ENCODE results near the gene ARL6IP5. TPM values are rescaled to one million over a fixed set of nuclear protein-coding genes. Genes with fewer than 3 reads are reported as not detected.

The ARL6IP5 gene
- 15.5 and 16.9 TPM in 2 replicates for total RNA-seq (2021)
- long read RNA-seq, transcript ARL6IP5-201 (3 exons, 2,101 nt): major isoform, 143 of 147 reads
- long read RNA-seq, partial matches to known transcripts: 1 of 147 reads
- long read RNA-seq, other reads (novel, unspliced or antisense): 2 of 147 reads

GRCh38 chr3:69084326-69085167 lies at the start of gene ARL6IP5:
Gene ARL6IP5, plus strand, starts transcription at chr3:69084937. Its CDS starts 111 bp downstream, at chr3:69085048.
- Histone ChIP-seq H3K27ac (ENCODE audit: insufficient read length, low read depth, low read length) (no peak within 1 kb of the TSS), H4K20me1 (ENCODE audit: control insufficient read depth, insufficient read depth, insufficient read length) (no peaks in the 10 kb centered on the region), H3K9me3 (ENCODE audit: control insufficient read depth, low read depth, low read length) (no peaks in the 10 kb centered on the region), H3K23ac (ENCODE audit: insufficient read length, low read depth, low read length) (no peak within 1 kb of the TSS), H3K79me1 (ENCODE audit: insufficient read depth, low read depth, low read length, poor library complexity, severe bottlenecking) (no peaks in the 10 kb centered on the region), H2BK12ac (ENCODE audit: insufficient read length, low read depth, low read length) (no peak within 1 kb of the TSS), H3K4me2 (ENCODE audit: insufficient read depth, insufficient read length, low read length) (peak within 1 kb of the TSS; percentile 98), H2BK20ac (ENCODE audit: low read depth, low read length, poor library complexity, severe bottlenecking) (no peak within 1 kb of the TSS), H2BK15ac (ENCODE audit: low read depth, low read length) (no peak within 1 kb of the TSS), H3K14ac (ENCODE audit: insufficient read depth, low read length) (no peak within 1 kb of the TSS; the same call in 1 of the 2 replicates), H3K18ac (ENCODE audit: insufficient read length, low read depth, low read length) (no peak within 1 kb of the TSS), H3K23me2 (ENCODE audit: insufficient read length, low read depth, low read length, poor library complexity, severe bottlenecking) (peaks cover 7% of the 10 kb centered on the region), H4K8ac (replicated peaks; ENCODE audit: insufficient read length, low read depth, low read length) (no peak within 1 kb of the TSS), H2AK5ac (ENCODE audit: insufficient read length, low read length) (no peak within 1 kb of the TSS), H3K4ac (ENCODE audit: low read depth, low read length) (no peak within 1 kb of the TSS), H2AFZ (ENCODE audit: low read length) (peak within 1 kb of the TSS; percentile 78), H3K9ac (ENCODE audit: extremely low read depth, insufficient read length, low read length) (peak within 1 kb of the TSS; percentile 81), H3T11ph (ENCODE audit: low read length) (no peak within 1 kb of the TSS), H2BK120ac (ENCODE audit: low read depth, low read length, poor library complexity, severe bottlenecking) (no peak within 1 kb of the TSS), H3K27me3 (ENCODE audit: insufficient read depth, low read length) (no peaks in the 10 kb centered on the region), H3K4me1 (ENCODE audit: insufficient read depth, low read length) (peaks cover 6% of the 10 kb centered on the region; the same call in 1 of the 2 replicates), H4K91ac (ENCODE audit: insufficient read length, low read depth, low read length) (no peak within 1 kb of the TSS), H4K5ac (ENCODE audit: insufficient read length, low read depth, low read length) (no peak within 1 kb of the TSS), H3K56ac (ENCODE audit: insufficient read length, low read depth, low read length) (no peak within 1 kb of the TSS), H3K79me2 (ENCODE audit: insufficient read depth, low read length) (peaks cover 1% of the 10 kb centered on the region; the same call in 1 of the 2 replicates), H2BK5ac (ENCODE audit: insufficient read length, low read length) (no peak within 1 kb of the TSS)
- WGBS (ENCODE audit: extremely low coverage, insufficient read length, low lambda C conversion rate): no CpG with 5 or more reads among the region's 32 CpGs
- peak; percentile 92 for DNase-seq
- no peaks in the 10 kb centered on the region; the same call in 1 of the 2 replicates for H3K27me3 Mint-ChIP-seq (ENCODE audit: low read depth)
- H3K9me3 Mint-ChIP-seq: no peaks in the 10 kb centered on the region
- H3K27ac Mint-ChIP-seq: peak within 1 kb of the TSS in 1 of 3 experiments; percentile 48; a peak in 2 of 7 replicates
- peaks cover 32 to 35% of the 10 kb centered on the region in 2 experiments for H3K4me1 Mint-ChIP-seq
- TF ChIP-seq CTCF (conservative IDR thresholded peaks at IDR 0.05): no peak
- H3K36me3 Mint-ChIP-seq (ENCODE audit: insufficient read depth in 1 of 3, low read depth in 3 of 3): no peaks in the 10 kb centered on the region
- H3K4me3 Mint-ChIP-seq: peak within 1 kb of the TSS; percentile 89 to 94

Data from H9 (cell line).